Measurements from ENCODE around the gene BLOC1S2.
"Not testable (repeated sequence)": the region's sequence is repeated elsewhere in the genome, so short reads cannot be mapped to it uniquely, and the experiment has no call there.

Gene BLOC1S2

DNA sequence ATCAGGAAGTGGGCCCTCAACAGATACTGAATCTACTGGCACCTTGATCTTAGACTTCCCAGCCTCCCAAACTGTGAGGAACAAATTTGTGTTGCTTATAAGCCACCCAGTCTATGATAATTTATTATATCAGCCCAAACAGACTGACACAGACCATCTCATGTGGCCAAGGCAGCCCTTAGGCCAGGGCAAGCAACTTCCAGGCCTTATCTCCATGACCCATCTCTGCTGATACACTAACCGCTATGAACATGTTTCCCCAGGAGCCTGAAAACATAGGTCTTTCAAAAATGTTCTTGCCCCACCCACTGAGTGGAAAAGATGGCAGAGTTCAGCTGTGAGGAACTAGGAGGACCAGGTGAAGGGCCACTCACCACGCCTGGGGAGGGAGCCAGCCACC lies 3.2 kb upstream of the BLOC1S2 start:
- no peak for TF ChIP-seq CTCF (conservative IDR thresholded peaks at IDR 0.05)
- H3K27ac ChIP-seq = no peak overlapping the region

GRCh38 chr10:100288196-100288595 lies 1.7 kb upstream of the BLOC1S2 start:
- no peak overlapping the region for H3K27ac ChIP-seq
- no peak for TF ChIP-seq CTCF (conservative IDR thresholded peaks at IDR 0.05)

DNA sequence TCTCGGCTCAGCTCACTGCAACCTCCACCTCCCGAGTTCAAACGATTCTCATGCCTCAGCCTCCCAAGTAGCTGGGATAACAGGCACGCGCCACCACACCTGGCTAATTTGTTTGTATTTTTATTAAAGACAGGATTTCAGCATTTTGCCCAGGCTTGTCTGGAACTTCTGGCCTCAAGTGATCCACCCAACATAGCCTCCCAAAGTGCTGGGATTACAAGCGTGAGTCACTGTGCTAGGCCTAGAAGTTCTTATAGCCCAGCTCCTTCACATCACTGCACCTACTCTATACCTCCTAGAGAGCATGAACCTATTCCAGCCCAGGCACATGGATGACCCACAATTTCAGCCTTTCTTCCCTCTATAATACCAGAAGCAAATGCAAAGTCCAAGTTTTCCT lies 1.3 kb upstream of the BLOC1S2 start:
- no peak overlapping the region for H3K27ac ChIP-seq
- TF ChIP-seq CTCF (conservative IDR thresholded peaks at IDR 0.05) = no peak

DNA sequence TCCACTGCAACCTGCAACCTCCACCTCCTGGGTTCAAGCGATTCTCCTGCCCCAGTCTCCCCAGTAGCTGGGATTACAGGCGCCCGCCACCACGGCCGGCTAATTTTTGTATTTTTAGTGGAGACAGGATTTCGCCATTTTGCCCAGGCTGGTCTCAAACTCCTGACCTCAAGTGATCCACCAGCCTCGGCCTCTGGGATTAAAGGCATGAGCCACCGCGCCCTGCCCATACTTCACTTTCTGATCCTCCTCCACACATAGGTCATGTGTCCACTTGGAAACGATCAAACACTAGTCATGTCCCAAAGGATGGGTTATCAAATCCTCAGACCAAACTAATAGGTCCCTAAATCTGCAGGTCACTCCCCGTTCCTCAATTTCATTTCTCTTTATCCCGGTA lies 1.2 kb downstream of the BLOC1S2 start:
- H3K27ac ChIP-seq = peak overlapping the region; percentile 84

- no peak for TF ChIP-seq CTCF (conservative IDR thresholded peaks at IDR 0.05)
- no peak overlapping the region for H3K27ac ChIP-seq
Measured at GRCh38 chr10:100282907-100283306, 3.6 kb downstream of the BLOC1S2 start.

- not testable (repeated sequence) for H3K27ac ChIP-seq
Measured at GRCh38 chr10:100276971-100277370, 9.5 kb downstream of the BLOC1S2 start.

GRCh38 chr10:100267239-100268104 lies 19.0 kb downstream of the BLOC1S2 start, which contains the start of gene CWF19L1:
Gene CWF19L1, minus strand, starts transcription at chr10:100267638. Its CDS starts 45 bp downstream, at chr10:100267593.
- peak within 1 kb of the TSS; percentile 77 for H3K27ac ChIP-seq
- no peak for TF ChIP-seq CTCF (conservative IDR thresholded peaks at IDR 0.05)

DNA sequence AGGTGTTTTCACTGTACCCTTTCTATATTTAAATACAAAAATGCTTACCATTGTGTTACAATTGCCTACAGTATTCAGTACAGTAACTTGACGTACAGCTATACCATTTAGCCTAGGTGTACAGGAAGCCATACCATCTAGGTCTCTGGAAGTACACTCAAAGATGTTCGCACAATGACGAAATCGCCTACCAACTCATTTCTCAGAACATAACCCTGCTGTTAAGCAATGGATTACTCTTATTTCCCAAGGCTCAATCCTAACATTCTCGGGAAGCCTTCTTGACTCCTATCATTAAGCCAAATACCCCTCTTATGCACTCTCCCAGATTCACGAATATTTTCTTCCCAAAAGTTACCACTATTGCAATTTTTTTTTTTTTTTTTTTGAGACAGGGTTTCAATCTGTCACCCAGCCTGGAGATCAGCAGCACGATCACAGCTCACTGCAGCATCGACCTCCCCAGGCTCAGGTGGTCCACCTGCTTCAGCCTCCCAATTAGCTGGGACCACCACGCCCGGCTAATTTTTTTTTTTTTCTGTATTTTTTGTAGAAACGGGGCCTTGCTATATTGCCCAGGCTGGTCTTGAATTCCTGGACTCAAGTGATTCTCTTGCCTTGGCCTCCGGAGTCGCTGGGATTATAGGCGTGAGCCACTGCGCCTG lies 20.5 kb downstream of the BLOC1S2 start:
- H3K27ac ChIP-seq = no peak overlapping the region
- no peak for TF ChIP-seq CTCF (conservative IDR thresholded peaks at IDR 0.05)

All from VCaP (cell line).